Endometrial microvascular endothelial cells (primary cell): ENCODE data around the gene THBS1. TPM values are rescaled to one million over a fixed set of nuclear protein-coding genes. Genes with fewer than 3 reads are reported as not detected.

ENCODE experiments used
- in situ Hi-C: cut with HindIII; loops from 2 replicates; pipeline ENCODE4 v1.10.0; 2017; ENCODE audit warnings: low sequenced_read_pairs, low pct_unique_long_range_greater_than_20kb; ENCODE audit errors: inconsistent ontology term
- total RNA-seq: library from RNA; depleted of rRNA; stranded (reverse); fragments of >200 nt; gene quantifications from one replicate; pipeline ENCODE4 v1.2.3, GENCODE V29; 2015; ENCODE audit errors: inconsistent ontology term

The THBS1 gene
- total RNA-seq, 1 donor from 2014 or later = 2,265 TPM

DNA sequence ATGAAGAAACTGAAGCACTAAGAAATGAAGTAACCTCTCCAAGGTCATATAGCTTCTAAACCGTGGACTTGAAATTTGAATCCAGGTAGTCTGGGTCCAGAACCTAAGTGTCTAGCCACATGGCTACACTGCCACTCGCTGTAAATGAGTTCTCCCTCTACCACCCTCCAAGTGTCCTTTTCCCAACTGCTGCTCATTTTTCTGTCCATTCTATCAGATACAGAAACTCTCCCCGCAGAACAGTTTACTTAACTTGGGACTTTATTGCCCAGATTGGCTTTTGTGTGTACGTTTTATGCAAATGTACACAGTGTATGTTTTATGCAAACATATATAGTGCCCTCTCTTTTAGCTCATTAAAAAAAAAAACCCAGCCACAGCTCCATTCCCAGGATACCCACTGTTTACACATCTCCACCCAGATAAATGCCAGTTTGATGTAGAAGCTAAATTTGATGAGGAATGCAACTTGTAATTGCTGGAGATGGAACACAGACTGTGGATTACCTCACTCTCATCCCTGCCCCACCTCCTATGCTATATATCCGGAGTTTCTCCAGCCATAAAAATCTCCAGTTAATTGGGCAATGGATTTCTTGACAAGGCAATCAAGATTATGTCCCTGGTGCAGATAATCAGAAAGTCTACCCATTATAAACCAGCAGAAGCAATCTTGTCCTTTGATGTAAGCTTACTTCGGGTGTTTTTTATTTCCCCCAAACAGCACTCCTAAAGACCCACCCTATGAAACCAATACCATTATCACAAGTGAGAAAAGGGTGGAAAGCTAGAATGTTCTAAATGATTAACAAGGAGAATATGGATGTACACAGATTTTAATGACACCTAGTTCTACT, 42.0 kb downstream of the THBS1 start:
- in situ Hi-C loops = no loop called here

DNA sequence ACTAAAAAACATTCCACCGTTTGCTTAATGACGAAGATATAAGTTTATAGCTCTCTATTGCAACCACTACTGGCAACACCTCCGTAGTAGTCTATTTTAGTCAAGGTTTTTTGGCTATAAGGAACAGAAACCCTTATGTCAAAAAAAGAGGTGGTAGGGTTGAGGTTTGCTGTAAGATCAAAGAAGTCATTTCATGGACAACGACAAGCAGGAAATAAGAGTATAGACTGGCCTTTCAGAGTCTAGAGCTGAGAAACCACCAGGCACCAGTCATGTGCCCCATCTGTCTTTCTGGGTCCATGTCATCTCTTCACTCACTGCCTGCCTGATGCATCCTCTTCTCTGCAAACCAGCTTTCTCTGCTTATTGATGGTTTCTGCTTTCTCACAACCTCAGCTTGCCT, 42.7 kb downstream of the THBS1 start:
- in situ Hi-C loops = no loop called here

DNA sequence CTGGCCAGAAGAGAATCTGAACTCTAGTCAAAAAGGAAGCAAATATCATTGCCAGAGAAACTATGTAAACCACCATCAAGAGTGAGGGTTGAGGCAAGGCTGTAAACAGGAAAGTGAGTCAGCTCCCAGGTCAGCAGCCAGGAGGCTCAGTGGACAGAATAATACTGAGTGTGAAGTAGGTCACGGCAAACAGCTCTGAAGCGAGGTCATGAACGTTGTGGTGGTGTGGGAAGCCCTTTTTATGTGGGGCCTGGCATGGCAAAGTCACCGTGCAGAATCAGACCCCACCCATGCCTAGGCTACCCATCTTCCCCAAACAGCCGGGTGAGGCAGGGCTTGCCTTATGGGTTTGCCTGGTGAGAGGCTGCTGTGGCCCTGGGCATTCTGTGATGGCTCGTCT, 43.9 kb downstream of the THBS1 start:
- in situ Hi-C loops = no loop called here

DNA sequence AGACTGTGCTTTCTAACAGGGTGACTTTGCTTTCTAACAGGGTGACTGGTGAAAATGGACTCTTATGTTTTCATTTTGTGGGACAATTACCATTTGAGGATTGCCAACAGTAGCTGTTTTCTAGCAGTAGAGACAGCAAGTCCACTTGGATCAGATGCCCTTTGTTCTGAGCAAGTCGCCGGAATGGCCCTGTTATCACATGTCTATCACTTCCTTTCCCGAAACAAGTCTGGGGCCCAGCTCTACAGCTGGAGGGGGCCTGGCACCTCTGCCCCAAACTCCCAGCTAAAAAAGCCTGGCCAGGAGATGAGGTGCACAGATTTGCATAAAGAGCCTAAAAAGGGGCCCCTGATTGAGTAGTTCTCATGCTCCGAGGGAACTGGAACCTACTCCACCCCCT, 44.6 kb downstream of the THBS1 start:
- in situ Hi-C loops = no loop called here

DNA sequence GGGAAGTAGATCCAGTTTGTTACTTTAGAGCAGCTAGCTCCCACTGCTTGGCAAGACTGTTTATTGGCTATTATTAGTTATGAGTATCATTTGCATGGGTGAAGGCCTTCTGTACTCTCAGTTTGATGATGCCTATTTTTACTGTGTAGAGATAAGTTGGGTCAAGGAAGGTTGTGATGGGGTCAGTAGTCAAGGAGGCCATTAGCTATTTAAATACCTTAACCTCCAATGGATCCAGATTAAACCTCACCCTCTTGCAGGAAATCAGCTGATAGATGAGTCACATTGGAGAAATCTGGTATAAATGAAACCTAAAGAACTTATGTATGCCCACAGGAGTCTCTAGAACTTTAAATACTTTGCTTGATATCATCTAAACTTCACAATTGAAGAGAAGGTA, 45.0 kb downstream of the THBS1 start:
- in situ Hi-C loops = no loop called here

DNA sequence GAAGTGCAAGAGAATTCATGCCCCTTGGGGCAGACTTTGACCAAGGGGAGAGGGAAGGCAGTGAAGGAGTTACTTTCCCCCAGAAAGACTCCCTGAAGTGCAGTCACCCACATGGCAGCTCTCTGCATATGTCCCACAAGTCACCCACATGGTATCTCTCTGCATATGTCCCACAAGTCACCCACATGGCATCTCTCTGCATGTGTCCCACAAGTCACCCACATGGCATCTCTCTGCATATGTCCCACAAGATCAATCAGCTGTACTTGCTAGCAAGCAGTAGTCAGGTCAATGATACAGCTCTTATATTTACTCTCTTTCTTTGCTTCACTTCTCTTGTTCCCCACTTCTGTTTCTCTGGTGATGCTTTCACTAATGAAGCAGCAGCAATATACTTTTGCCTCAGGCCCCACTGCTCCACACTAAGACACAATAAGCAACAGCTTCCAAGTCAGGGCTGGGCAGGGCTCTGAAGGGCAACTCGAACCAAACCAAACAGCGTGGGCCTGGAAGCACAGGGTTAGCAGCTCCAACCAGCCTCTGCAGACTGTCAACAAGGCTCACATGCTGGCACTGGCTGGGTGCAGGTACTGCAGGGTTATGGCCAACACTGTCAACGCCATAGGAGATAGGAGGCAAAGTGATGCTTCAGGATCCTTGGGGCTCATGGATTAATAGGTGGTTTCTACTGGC, 46.7 kb downstream of the THBS1 start:
- in situ Hi-C loops = no loop called here

DNA sequence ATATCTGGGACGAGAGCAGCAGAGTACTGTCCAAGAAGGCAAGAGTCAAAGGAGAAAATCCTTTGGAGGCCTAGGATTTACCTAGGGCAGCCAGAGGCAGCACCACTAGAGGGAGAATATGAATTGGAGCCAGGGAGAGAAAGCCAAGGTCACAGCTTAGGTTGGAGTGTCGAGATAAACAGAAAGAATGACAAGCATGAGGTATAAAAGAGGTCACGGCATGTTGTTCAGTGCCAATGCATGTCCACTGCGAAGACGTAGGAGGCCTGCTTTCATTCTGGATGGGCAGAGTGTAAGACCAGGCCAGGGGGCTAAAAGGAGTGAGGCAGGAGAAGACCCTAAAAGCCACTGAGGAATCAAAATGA, 47.2 kb downstream of the THBS1 start:
- in situ Hi-C loops = no loop called here

DNA sequence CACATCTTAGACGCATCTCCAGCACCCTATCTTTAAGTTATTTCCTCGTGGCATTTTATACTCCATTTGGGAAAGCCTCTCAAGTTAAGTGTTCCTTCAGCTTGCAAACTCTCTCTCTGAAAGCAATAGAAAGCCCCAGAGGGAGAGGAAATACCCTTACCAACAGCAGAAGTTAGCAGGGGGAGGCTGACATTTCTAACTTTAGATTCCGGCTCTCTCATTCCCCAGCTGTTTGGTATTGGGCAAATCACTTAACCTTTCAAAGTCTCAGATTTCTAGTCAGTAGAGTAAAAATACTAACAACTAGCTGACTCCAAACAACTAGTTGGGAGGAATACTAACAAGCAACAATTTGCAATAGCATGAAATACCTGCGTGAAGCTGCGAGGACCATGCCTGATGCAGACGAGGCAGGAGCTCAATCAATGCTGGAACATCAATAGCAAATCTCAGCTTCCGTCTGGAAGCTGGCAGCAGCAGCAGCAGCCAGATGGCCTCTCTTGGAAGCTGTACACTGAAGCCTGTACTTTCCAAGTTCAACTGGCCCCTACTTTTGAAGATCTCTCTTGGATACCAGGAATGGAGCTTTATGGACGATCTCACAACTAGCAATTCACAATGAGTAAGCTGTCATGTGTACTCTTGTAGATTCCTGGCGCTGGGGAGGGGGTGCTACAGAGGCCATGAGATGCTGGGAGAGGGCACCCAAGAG, 47.8 kb downstream of the THBS1 start:
- in situ Hi-C loops = no loop called here

DNA sequence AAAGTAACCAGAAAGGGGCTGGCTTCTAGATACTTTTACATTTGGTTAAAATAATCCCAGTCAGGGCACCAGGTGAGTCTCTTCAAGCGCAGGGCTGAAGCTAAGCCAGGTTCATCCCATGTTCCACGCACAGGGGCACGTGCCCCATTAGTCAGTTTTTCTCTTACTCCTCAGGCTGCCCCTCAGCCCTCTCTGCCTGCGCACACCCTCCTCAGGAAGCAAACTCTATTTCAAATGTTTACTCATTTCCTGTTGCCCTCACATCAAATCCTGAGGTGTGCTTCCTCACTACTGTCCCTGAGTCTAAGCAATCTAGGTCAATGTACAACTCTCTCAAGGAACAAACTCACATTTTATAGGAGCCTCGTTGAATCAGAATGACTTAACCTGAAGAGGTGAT, 48.5 kb downstream of the THBS1 start:
- in situ Hi-C loops = no loop called here

DNA sequence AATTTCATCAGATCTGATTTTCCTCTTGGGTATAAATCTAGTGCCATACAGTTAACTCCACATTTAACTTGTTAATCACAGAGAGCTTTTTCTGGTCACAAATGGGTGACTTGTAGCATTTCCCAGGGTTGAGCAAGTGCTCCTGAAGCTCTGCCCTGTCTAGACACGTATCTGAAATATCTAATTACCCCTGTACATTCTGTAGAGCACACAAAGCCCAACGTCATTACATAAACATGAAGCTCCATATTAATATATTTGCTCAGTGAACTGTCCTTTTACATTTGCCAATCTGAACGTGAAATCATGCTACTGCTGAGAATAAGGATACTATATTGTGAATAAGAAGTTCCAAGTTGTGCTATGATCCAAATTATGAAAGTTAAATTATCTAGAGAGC, 49.0 kb downstream of the THBS1 start:
- in situ Hi-C loops = no loop called here

DNA sequence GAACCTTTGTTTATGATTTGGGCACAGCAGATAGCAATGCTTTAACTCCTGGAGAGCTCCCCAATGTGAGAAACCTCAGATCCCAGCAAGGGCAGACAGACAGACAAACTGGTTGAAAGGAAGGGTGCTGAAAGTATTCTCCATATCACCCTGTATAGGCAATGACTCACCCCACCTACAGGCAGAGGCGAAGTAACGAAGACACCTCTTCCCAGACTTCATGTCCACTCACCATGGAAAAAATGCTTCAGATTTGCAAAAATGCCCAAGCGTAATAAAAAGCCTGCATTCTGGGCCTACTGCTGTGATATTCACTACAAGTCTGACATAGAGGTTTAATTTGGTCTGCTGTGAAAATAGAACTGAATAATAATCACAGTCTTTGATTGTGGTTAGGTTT, 50.5 kb downstream of the THBS1 start:
- in situ Hi-C loops = no loop called here

DNA sequence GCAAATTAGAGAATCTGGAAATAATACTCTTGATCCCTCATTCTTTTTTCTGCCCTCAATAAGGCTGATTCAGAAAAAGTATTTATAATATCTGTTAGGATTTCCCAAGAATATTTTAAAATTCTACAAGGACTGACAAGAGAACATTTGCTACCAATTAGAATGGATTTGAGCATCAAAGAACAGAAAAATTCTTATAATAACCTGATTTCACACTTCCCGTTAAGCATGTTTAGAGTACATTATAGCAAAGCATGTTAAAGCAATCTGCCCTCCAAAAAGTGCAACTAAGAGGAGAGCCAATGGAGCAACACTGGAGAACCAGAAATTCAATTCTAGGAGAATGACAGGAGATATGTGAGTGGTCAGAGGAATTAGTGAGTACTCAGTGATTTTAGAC, 57.2 kb downstream of the THBS1 start:
- in situ Hi-C loops = no loop called here

DNA sequence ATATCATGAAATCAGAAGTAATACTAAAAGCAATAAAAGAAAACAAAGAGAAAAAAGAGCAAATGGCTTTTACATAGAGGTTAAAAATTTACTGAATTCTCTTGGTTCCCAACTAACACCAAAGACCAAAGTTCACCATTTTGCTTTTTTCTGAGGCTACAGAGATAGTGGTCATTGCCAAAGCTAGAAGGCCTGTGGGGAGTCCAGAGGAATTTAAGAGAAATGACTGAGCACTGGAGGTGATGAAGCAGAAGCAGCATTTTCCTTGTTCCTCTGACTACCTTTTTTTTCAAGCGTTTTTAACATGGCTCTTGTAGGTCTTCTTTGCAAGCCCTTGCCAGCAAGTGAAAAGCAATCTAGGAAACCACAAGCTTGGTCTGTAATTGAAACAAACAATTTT, 58.2 kb downstream of the THBS1 start:
- in situ Hi-C loops = no loop called here

DNA sequence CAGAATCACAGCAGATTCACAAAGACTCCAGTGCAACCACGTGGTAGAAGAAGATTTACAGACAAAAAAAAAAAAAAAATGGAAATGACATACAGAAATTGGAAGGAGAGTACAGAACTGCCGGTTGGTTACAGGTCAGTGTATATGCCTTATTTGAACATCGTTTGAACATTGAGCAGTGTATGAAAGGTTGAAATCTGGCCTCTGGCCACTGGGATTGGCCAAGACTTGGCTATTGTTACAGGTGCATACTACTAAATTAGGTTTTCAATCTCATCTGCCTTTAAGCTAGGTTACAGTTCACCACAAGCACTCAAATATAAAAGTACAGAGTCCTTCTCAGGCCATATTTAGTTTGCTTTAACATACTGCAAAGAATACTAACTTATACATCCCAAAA, 59.8 kb downstream of the THBS1 start:
- in situ Hi-C loops = no loop called here

DNA sequence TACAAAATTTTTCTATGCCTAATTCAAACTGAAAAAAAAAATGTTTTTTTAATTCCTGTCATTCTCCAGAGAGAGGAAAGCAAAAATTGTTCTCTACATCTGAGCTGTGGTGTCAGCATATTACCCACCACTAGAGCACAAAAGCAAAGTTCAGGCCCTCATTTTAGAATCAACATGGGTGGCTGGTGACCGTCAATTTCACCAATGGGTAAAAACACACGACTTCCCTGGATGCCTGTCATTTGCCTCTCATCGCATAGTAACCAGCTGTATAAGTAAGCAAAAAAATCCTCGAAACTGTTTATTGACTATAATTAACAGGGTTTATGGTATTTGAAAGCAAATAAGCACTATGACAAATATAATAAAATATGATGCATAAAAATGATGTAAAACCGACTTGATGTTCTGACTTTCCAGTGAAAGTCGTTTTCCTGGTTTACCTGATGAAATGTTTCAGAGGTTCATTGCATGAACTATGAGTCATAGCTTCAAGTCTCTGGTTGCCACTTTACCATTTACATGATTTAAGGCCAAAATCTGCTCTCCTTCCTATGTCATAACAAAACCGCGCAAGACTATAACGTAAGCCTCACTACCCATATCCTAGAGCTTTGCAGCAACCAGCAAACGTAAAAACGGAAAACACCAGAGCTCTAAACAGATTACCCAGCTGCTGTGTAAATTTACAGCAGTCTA, 60.5 kb downstream of the THBS1 start:
- in situ Hi-C loops = no loop called here

DNA sequence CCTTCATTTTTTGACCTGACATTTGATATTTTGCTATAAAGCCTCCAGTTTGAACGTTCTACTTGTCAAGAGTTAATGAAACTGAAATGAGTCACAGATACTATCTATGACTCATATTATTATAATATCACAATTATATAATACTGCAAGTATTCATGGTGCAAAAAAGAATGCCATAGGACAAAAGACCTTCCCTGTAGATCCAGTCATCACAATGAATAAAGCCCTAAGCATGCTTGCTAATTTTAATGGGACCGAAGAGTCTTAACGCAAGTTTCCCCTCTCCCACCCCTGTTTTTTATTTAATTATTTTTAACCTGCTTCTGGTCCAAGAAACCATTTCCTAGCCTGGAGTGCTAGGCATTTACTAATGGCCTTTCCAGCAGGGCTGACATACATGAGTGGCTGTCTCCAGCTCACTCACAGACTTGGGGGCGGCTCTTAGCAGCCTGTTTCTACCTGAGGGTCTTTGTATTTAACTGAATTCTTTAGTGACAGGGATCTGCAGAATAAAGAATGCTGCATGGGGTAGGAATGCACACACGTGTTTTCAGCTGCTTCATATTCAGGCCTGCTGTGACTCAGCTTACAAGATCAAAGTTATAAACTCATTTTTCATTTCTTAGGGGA, 61.2 kb downstream of the THBS1 start:
- in situ Hi-C loops = no loop called here

DNA sequence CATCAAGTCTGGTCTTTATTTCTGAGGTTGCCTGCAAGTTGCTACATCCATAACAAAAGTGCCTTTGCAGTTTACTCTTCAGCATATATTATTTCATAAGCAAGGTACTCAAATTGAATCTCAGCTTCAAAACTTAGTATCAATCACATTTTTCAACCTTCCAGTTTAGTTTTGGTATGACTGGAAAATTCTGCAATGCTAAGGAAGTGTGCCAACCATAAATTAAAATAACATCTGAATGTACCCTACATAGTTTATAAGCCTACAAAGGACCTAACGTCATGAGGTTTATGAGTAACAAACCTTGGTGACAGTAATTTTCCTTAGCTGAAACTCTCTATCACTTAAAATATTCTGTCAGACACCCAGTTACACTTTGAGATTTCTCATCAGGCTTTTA, 62.8 kb downstream of the THBS1 start:
- in situ Hi-C loops = no loop called here

DNA sequence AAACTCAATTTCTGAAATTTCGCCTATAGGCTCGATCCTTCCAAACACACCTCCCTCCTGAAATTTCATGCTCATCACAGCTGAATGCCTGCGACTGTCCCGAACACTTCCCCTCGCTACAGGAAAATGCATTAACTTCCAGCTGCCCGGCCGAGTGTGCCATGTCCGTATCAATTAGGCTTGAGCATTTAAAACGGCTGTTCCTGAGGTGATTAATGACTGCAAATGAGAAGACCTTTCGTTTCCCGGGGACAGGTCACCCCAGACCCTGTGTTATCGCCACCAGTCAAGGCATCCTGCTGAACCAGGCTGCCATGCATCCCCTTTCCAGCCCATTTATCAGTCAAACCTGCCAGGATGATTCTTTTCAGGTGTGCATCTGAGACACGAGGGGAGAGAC, 63.3 kb downstream of the THBS1 start:
- in situ Hi-C loops = no loop called here
